ENCODE data around the gene COL11A2.

DNA sequence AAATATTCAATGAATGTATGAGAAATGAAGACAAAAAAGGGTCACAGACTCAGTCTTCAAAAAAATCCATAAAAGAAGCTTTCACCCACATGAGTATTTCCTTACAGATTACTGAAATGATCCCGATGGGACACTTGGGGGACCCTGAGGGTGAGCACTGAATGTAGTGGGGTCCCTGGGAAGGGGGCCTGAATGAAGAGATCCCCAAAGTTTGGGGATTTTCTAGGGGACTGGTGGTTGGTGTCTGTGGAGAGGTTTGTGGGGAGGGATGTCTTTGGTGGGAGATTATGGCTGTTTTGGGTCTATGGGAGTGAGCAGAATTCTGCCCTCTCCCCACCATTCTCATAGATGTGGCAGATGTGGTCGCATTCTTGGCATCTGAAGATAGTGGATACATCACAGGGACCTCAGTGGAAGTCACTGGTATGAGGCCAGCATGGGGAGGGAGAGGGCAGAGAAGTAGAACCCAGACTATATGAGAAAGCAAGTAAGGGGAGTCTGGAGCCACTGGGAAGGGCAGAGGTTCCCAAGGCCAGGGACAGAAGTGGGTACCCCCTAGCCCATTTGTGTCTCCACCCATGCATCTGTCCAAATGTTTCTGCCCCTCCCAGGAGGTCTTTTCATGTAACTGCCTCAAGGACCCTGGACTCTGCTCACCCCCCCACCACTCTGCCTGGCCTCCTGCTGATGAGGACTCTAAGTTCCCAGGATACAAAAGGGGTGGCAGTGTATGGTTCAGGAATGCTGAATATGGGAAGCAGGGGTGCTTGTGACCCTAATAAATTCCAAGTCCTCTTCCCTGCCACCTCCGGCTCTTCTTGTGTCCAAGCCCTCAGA lies 14.0 kb upstream of the COL11A2 start:
- TF ChIP-seq, protein P1, sequence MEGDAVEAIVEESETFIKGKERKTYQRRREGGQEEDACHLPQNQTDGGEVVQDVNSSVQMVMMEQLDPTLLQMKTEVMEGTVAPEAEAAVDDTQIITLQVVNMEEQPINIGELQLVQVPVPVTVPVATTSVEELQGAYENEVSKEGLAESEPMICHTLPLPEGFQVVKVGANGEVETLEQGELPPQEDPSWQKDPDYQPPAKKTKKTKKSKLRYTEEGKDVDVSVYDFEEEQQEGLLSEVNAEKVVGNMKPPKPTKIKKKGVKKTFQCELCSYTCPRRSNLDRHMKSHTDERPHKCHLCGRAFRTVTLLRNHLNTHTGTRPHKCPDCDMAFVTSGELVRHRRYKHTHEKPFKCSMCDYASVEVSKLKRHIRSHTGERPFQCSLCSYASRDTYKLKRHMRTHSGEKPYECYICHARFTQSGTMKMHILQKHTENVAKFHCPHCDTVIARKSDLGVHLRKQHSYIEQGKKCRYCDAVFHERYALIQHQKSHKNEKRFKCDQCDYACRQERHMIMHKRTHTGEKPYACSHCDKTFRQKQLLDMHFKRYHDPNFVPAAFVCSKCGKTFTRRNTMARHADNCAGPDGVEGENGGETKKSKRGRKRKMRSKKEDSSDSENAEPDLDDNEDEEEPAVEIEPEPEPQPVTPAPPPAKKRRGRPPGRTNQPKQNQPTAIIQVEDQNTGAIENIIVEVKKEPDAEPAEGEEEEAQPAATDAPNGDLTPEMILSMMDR (IDR thresholded peaks at IDR 0.05; ENCODE audit: borderline replicate concordance, extremely low read depth, low read length, poor library complexity, severe bottlenecking) = no peak
- no peak for TF ChIP-seq EZH2 (IDR thresholded peaks at IDR 0.05; ENCODE audit: borderline replicate concordance, low read depth, low read length, severe bottlenecking)

Measured in DND-41 (cell line).